Stimulated activated naive CD8-positive, alpha-beta T cell treated with anti-CD3 and anti-CD28 coated beads, Interleukin-15, Interleukin-2, amounts not matched to agents 100 ng/mL and 50 ng/mL, for 24 hours (primary cell): ENCODE measurements around the gene RIPOR1.

Source experiments
- H3K27ac Mint-ChIP-seq: one replicate; pipeline ENCODE4 v1.8.0; 2021; ENCODE audit warnings: mild to moderate bottlenecking, mixed read lengths
- H3K27me3 Mint-ChIP-seq: one replicate; pipeline ENCODE4 v1.8.0; 2021; ENCODE audit warnings: mixed read lengths
- H3K36me3 Mint-ChIP-seq: one replicate; pipeline ENCODE4 v1.8.0; 2021; ENCODE audit warnings: low read depth, mixed read lengths
- H3K4me1 Mint-ChIP-seq: one replicate; pipeline ENCODE4 v1.8.0; 2021; ENCODE audit warnings: low read depth, mixed read lengths
- H3K4me3 Mint-ChIP-seq: one replicate; pipeline ENCODE4 v1.8.0; 2021; ENCODE audit warnings: mild to moderate bottlenecking, mixed read lengths
- H3K9me3 Mint-ChIP-seq: one replicate; pipeline ENCODE4 v1.8.0; 2021; ENCODE audit warnings: mixed read lengths

The RIPOR1 gene

DNA sequence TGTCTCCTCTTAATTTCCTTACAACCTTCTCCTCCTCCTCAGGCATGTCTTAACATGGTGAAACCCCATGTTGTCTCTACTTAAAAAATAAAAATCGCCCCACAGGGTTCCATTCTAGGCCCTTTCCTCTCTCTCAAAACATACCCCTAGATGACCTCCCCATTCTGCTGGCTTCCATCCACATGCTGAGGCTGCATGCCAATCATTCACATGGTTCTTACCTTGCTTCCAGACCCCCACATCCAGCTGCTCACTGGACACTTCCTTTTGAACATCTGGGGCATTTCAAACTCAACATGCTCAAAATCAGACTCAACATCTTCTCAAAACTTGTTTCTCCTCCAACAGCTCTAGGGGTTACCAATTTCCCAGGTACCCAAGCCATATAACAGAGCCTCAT is 21.3 kb downstream of the RIPOR1 start:
- H3K36me3 Mint-ChIP-seq, result peaks cover 4% of the 10 kb centered on the region
- no peaks in the 10 kb centered on the region for H3K9me3 Mint-ChIP-seq
- peak overlapping the region; percentile 54 for H3K27ac Mint-ChIP-seq
- no peak overlapping the region for H3K4me3 Mint-ChIP-seq
- H3K27me3 Mint-ChIP-seq, result no peaks in the 10 kb centered on the region
- peaks cover 59% of the 10 kb centered on the region for H3K4me1 Mint-ChIP-seq

DNA sequence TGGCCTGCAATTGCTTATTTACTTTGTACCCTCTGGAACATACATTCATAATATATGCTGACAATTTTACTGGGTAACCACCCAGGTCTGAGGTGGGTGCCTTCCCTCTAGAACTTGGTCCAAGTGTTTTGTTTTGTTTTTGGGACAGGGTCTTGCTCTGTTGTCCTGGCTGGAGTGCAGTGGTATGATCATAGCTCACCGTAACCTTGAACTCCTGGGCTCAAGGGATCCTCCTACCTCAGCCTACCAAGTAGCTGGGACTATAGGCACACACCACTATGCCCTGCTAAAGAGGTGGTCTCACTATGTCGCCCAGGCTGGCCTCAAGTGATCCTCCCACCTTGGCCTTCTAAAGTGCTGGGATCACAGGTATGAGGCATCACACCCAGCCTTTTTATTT is 22.5 kb downstream of the RIPOR1 start:
- Mint-ChIP-seq H3K4me1 (peaks cover 70% of the 10 kb centered on the region), H3K4me3 (no peak overlapping the region), H3K9me3 (no peaks in the 10 kb centered on the region), H3K36me3 (peaks cover 10% of the 10 kb centered on the region), H3K27me3 (no peaks in the 10 kb centered on the region), H3K27ac (no peak overlapping the region)

DNA sequence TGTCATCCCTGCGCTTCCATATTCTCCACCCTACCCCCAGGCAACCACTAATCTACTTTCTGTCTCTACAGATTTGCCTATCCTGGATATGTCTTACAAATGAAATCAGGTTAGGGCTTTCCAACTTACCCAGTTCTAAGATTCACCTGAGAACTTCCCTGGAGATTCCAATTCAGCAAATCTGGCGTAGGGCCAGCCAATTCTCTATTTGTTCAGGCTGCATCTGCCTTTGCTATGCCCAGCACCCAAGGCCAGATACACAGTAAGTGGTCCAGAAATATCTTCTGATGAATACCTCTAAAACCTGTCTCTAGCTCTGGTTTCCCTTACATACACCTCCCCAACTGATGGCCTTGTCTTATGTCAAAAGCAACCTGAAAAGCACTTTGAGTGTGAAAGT is 23.3 kb downstream of the RIPOR1 start:
- Mint-ChIP-seq H3K4me1 (peaks cover 73% of the 10 kb centered on the region), H3K36me3 (peaks cover 10% of the 10 kb centered on the region), H3K4me3 (no peak overlapping the region)

DNA sequence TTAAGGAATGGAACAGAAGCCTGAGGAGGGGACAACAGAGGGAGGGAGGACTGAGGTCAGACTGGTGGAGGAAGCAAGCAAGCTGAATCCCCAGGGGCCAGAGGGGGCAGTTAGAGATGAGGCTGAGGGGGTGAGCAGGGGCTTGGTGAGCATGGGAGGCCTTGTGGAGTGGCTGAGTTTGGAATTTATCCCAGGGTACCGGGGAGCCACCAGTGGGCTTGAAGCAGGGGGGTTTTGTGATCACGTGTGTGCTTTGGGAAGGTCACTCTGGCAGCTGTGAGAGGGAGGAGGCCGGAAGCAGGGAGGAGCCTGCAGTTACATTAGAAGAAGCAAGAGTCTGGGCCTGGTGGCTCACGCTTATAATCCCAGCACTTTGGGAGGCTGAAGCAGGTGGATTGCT is 23.8 kb downstream of the RIPOR1 start:
- no peak overlapping the region for H3K4me3 Mint-ChIP-seq
- peaks cover 73% of the 10 kb centered on the region for H3K4me1 Mint-ChIP-seq

More for the DNA sequence above, 23.3 kb downstream of the RIPOR1 start:
- Mint-ChIP-seq H3K27ac (peak overlapping the region; percentile 87), H3K9me3 (no peaks in the 10 kb centered on the region), H3K27me3 (no peaks in the 10 kb centered on the region)

DNA sequence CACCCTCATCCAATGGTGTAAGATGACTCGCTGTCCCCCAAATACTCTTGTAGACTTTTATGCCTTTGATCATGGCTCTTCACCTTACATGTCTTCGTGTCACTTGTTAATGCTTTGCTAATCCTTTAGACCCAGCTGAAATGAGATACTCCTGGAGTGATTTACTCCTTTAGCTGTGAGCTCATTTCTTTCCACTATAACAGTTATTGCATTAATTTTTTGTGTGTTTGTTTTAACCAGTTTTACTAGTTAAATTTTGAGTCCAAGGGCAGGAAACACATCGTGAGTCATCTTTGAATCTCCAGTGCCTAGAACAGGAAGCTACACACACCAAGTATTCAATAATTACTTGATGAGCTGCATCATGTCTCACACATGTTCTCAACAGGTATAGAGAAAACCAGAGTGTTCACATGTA is 27.2 kb downstream of the RIPOR1 start:
- Mint-ChIP-seq H3K4me3 (peak overlapping the region; percentile 75), H3K9me3 (no peaks in the 10 kb centered on the region), H3K27ac (peak overlapping the region; percentile 99), H3K36me3 (peaks cover 15% of the 10 kb centered on the region), H3K27me3 (no peaks in the 10 kb centered on the region), H3K4me1 (peaks cover 68% of the 10 kb centered on the region)

More for the DNA sequence above, 23.8 kb downstream of the RIPOR1 start:
- peak overlapping the region; percentile 87 for H3K27ac Mint-ChIP-seq
- H3K9me3 Mint-ChIP-seq, result no peaks in the 10 kb centered on the region
- no peaks in the 10 kb centered on the region for H3K27me3 Mint-ChIP-seq
- peaks cover 10% of the 10 kb centered on the region for H3K36me3 Mint-ChIP-seq

DNA sequence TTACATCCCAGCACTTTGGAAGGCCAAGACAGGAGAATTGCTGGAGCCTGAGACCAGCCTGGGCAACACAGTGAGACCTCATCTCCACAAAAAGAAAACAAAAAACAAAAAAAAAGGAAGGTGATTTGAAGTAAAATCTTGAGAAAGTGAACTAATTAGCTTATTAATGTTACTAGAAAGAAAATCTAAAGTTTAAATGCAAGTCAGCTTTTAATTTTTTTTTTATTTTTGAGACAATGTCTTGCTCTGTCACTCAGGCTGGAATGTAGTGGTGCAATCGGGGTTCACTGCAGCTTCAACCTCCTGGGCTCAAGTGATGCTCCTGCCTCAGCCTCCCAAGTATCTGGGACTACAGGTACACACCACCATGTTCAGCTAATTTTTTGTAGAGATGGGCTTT is 30.2 kb downstream of the RIPOR1 start:
- H3K36me3 Mint-ChIP-seq, result peaks cover 23% of the 10 kb centered on the region
- peaks cover 56% of the 10 kb centered on the region for H3K4me1 Mint-ChIP-seq
- H3K9me3 Mint-ChIP-seq, result no peaks in the 10 kb centered on the region
- no peak overlapping the region for H3K4me3 Mint-ChIP-seq
- no peaks in the 10 kb centered on the region for H3K27me3 Mint-ChIP-seq
- H3K27ac Mint-ChIP-seq, result no peak overlapping the region

DNA sequence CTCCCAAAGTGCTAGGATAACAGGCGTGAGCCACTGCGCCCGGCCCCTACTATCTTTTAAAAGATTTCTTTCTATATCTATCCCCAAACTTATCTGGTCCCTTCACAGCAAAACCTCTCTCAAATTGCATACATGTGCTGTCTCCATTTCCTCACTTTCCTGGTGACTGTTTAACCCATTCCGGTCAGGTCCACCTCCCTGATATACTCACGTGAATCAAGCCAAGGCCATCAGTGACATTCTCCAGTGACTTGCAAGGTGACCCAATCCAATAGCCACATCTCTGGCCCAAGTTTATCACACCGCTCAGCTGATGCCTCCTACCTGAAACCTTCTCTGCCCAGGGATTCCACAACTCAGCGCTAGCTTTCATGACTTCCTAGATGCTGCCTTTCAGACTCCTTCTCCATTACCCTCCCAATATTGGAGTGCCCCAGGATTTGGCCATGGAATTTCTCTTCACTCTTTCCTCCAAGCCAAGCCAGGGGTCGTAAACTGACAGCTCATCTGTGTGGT is 32.3 kb downstream of the RIPOR1 start:
- Mint-ChIP-seq H3K27ac (peak overlapping the region; percentile 91), H3K27me3 (no peaks in the 10 kb centered on the region), H3K9me3 (no peaks in the 10 kb centered on the region), H3K4me3 (peak overlapping the region; percentile 88), H3K36me3 (peaks cover 23% of the 10 kb centered on the region), H3K4me1 (peaks cover 57% of the 10 kb centered on the region)

DNA sequence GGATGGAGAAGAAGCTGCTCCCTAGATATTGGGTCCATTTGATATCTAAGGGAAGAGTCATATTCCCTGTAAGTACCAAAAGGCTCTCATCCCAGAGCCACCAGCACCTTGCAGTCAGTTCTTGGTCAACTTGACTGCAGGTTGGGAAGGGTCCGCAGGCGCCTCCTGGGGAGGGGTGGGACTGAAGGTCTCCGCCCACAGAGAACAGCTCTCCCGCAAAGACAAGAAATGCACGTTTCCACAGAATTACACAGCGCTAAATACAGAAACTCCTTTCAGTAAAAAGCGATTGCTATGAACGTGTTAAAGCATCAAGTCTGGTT is 32.8 kb downstream of the RIPOR1 start:
- peak overlapping the region; percentile 88 for H3K4me3 Mint-ChIP-seq
- peaks cover 22% of the 10 kb centered on the region for H3K36me3 Mint-ChIP-seq
- peaks cover 57% of the 10 kb centered on the region for H3K4me1 Mint-ChIP-seq
- H3K27ac Mint-ChIP-seq, result peak overlapping the region; percentile 91
- no peaks in the 10 kb centered on the region for H3K27me3 Mint-ChIP-seq
- H3K9me3 Mint-ChIP-seq, result no peaks in the 10 kb centered on the region

DNA sequence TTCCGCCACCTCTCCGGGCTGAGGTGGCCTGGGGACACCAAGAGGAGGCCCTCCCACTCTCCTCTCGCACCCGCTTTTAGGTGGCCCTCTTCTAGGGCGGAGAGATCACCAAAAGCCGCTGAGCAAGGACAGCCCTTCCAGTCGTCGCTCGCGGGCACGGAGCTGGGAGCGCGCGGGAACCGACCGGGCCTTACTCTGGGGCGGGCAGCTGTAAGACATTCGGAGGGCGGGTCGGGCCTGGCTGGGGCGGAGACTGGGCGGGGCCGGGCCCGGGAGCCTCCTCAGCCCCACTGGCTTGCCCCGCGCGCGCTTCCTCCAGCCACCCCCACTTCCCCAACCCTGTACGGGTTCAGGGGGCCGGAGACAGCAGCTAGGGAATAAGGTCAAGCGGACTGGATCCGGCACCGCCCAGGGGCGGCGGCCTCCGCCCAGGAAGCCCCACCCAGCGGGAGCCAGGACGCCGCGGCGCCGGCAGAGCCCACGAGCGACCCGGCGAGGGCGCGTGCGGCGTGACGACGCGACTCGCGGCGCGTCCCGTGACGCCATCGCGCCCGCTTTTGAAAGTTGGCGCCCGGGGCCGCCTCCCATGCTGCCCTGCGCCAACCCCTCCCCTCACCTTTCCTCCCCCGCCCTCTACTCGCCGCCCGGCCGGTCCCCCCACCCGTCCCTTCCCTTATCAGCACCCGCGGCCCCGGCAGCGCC is 33.3 kb downstream of the RIPOR1 start:
- H3K4me1 Mint-ChIP-seq, result peaks cover 57% of the 10 kb centered on the region
- peaks cover 22% of the 10 kb centered on the region for H3K36me3 Mint-ChIP-seq
- no peaks in the 10 kb centered on the region for H3K27me3 Mint-ChIP-seq
- no peaks in the 10 kb centered on the region for H3K9me3 Mint-ChIP-seq
- peak overlapping the region; percentile 91 for H3K27ac Mint-ChIP-seq
- peak overlapping the region; percentile 88 for H3K4me3 Mint-ChIP-seq

DNA sequence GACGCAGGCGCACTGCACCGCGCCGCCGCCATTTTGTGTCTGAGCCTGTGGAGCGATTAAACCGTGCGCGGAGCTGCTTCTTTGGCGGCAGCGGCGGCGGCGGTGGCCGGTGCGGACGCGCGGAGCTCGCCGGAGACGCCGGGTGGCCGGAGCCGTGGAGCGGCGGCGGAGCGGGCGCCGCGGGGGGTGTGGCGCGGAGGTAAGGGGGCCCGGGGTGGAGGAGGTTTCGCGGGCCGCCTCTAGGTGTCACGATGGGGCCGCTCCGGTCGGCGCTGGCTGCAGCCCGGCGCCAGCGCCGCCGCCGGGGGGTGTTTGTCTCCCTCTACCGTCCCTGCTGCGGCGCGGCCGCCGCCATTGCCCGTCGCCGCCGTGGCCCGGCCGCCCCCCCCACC is 33.9 kb downstream of the RIPOR1 start, which contains the start of gene CTCF:
CTCF (plus strand) TSS at position 1 of the 392 bp plus-strand sequence. CDS start 48,307 bp downstream, outside the sequence.
- Mint-ChIP-seq H3K9me3 (no peaks in the 10 kb centered on the region), H3K4me1 (peaks cover 55% of the 10 kb centered on the region), H3K27me3 (no peaks in the 10 kb centered on the region), H3K36me3 (peaks cover 22% of the 10 kb centered on the region), H3K4me3 (peak within 1 kb of the TSS; percentile 93), H3K27ac (peak within 1 kb of the TSS; percentile 91)

DNA sequence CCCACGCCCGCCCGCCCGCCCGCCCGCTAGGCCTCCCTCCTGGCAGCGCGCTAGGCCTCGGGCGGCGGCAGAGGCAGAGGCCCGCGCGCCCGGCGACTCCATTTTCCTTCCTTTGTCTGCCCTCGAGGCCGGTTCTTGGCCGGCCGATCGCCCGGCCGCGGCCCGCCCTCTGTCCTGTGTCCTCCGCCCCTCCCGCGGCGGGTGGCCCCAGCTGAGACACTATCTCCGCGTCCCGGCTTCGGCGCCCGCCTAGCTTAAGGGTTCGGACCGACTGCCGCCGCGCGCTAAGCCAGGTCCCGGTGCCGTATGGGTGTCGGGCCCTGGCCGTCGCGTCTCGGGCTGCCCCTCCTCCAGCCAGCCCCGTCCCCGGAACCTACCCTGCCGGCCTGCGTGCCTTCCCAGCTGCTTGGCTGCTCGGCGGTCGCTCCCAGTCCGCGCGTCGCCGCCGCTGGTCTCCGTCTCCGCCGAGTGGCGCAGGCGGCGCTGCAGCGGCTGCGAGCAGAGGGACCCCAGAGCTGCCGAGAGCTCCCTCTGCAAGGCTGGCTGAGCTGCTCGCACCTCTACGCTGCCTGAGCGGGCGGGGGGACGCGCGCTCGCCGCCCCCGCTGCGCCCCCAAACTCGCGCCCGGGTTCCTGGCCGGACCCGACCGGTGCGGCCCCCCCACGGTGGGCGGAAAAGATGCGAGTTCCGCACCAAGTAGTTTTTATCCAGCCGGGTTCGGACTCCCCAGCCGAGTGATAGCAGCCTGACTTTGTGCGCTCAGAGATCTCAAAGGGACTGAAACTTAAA is 34.5 kb downstream of the RIPOR1 start:
- Mint-ChIP-seq H3K9me3 (no peaks in the 10 kb centered on the region), H3K27ac (peak overlapping the region; percentile 87)

DNA sequence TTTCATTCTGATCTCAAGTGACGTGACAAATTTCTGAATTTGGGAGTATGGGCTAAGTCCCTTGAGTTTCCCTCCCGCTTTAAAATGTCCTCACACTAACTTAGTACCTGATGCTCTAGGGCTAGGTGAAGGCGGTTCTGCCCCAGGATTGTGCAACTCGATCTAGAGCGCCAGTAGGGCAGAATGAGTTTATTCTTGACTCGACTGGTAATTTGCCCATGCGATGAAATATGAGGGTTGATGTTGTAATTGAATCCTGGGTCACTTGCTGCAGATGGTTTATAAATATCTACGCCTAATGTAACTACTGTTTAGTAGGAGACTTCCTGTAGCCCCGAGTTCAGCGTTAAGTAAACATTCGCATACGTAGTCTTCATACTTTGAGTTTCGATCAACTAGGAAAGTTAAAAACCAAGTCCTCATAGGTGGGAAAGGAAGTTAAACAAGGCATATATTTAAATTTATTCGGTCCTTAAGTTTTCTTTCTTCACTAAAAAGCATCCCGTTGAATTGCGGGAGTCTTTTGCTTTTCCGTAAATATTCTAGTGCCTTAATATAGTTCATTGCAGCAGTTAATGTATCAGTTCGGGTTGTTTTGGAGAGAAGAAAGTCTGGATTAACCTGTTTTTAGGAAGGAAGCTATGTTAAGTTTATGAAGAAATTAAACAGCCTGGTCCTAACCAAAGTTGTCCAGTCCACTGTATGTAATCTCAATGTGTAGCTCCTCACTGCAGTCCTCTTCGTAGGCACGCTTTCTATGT is 35.3 kb downstream of the RIPOR1 start:
- no peaks in the 10 kb centered on the region for H3K9me3 Mint-ChIP-seq
- H3K27me3 Mint-ChIP-seq, result no peaks in the 10 kb centered on the region
- peak overlapping the region; percentile 87 for H3K27ac Mint-ChIP-seq
- peaks cover 22% of the 10 kb centered on the region for H3K36me3 Mint-ChIP-seq
- H3K4me3 Mint-ChIP-seq, result peak overlapping the region; percentile 93
- H3K4me1 Mint-ChIP-seq, result peaks cover 53% of the 10 kb centered on the region

More for the DNA sequence above, 34.5 kb downstream of the RIPOR1 start:
- Mint-ChIP-seq H3K4me3 (peak overlapping the region; percentile 93), H3K36me3 (peaks cover 22% of the 10 kb centered on the region), H3K4me1 (peaks cover 52% of the 10 kb centered on the region), H3K27me3 (no peaks in the 10 kb centered on the region)

DNA sequence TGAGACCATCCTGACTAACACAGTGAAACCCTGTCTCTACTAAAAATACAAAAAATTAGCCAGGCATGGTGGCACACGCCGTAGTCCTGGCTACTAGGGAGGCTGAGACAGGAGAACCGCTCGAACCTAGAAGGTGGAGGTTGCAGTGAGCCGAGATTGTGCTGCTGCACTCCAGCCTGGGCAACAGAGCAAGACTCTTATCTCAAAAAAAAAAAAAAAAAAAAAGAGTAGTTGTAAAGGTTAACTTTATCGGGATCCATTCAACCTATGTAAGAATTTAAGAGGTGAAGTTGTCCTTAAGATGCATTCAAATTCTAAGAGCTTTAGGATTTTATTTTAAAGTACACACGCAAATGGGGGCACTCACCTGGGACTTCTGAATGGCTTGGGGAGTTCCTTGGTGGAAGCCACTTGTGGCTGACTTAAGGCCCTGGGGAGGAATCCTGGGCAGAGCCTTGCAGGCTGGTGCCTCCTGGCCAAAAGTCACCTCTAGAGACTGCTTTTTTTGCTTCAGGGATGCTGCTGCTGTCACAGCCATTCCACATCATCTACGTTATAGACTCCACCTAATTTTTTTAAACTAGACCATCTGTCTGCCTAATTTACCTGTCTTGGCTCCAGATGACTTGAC is 37.0 kb downstream of the RIPOR1 start:
- peak overlapping the region; percentile 36 for H3K27ac Mint-ChIP-seq
- peaks cover 51% of the 10 kb centered on the region for H3K4me1 Mint-ChIP-seq

DNA sequence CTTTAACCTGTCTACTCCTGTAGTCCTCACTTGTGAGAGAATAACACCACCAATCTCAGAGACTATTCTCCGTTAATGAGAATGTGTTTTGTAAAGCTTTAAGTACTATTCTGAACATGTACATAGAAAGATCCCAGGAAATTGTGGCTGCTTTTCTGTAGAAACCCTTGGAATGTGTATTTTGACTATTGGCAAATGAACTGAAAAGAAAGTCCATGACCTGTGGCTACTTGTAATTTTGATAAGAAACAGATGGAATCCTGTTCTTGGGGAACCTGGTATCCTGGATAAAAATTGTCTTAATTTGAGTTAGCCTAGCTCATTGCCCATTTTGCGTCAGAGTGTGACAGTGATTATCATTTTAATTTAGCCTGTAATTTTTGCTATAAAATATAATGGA is 42.8 kb downstream of the RIPOR1 start:
- Mint-ChIP-seq H3K36me3 (peaks cover 38% of the 10 kb centered on the region), H3K4me3 (no peak overlapping the region), H3K27me3 (no peaks in the 10 kb centered on the region), H3K9me3 (no peaks in the 10 kb centered on the region), H3K27ac (no peak overlapping the region), H3K4me1 (peaks cover 20% of the 10 kb centered on the region)

More for the DNA sequence above, 37.0 kb downstream of the RIPOR1 start:
- Mint-ChIP-seq H3K36me3 (peaks cover 15% of the 10 kb centered on the region), H3K27me3 (no peaks in the 10 kb centered on the region), H3K9me3 (no peaks in the 10 kb centered on the region), H3K4me3 (no peak overlapping the region)
